Activated CD4-positive, alpha-beta T cell treated with anti-CD3 and anti-CD28 coated beads, Interleukin-2, amount 50 U/mL, for 1 hour (primary cell): Measurements from ENCODE around the gene HCK.

Experiments
- DNase-seq: peaks from one replicate; pipeline ENCODE4 v3.0.0-alpha.2; 2020

Gene HCK

DNA sequence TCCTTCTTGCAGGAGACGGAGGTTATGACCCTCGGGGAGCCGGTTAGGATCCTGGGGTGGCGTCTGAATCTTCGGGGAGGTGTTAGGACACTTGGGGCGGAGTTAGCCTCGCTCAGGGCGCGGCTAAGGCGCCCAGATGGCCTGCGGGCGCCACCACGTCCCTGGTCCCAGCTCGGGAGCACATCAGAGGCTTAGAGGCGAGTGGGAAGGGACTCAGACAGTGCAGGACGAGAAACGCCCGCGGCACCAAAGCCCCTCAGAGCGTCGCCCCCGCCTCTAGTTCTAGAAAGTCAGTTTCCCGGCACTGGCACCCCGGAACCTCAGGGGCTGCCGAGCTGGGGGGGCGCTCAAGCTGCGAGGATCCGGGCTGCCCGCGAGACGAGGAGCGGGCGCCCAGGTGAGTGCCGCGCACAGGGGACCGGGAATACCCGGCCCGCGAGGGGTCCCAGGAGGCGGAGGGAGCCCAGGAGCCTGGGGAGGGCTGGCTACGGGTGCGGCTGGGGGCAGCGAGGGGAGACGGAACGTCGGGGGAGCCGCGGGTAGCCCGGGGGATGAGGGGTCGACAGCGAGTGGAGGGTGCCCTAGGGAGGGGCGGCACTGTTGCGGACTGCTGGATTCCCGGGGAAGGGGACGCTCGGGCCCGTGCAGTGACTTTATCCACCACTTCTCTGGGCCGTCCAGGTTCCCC, at the start of gene HCK:
Gene HCK (plus strand): TSS at position 153 of the 688 bp plus-strand sequence.
- no peak for DNase-seq

DNA sequence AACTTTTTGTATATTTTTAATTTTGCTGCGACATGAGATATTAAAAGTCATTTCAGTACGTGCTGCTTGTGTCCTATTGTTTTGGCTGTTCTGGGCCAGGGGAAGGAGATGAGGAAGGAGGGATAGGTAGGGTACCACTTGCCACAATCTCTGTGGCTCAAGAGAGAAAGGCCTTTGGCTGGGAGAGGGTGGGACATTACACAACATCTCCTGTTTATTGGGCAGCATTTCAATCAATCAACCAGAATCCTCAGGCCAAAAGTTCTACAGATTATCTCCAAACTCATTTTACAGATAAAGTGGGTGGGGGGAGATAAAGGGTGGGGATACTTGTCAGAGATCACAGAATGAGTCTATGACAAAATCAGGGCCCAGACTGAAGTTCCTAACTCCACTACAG, 48.7 kb upstream of the HCK start:
- no peak for DNase-seq

GRCh38 chr20:32004963-32005362, 47.1 kb upstream of the HCK start:
- no peak for DNase-seq

- DNase-seq: no peak
These were observed 46.0 kb upstream of the HCK start for GRCh38 chr20:32006053-32006452.

DNA sequence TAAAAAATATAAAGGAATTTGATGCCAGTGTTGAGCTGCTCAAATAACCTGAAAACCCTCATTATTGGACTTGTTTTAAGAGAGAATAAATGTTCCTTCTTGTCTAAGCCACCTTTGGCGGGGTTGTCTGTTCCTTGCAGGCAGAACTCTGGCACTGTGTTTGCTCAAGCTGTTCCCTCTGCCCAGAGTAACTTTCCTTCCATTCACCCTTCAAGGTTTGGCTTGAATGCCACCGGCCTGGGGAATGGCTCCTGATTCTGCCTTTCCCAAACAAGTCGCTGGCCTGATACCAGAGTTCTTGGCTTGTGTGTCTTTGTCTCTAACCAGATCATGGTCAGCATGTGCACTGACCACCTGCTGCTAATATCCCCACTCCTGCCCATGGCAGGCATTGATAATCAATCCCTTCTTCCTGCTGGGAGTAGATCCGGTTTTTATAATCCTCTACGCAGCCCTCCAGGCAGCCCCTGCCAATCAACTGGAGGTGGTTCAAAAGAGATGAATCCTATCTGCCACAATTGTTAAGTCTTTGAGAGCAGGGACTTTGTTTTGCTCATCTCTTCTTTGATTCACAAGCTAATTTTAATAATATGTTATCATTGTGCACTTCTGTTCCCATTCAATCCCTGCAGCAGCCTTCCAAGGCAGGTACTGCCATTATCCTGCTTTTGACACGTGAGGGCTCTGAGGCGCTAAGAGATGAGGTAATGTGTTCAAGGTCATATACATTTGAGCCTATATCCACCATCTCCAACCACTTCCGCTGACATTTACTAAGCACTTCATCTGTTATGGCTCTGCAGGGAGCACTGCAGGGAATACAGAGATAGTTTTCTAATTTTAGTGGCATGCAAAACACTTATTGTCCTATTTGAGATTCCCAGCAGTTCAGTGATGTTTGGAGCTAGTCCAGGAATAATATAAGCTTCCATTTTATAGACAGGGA, 44.9 kb upstream of the HCK start:
- no peak for DNase-seq

GRCh38 chr20:32007787-32008616, 44.0 kb upstream of the HCK start:
- no peak for DNase-seq

- no peak for DNase-seq
These were observed 42.5 kb upstream of the HCK start for GRCh38 chr20:32009564-32009963.

- DNase-seq: no peak
These were observed 41.9 kb upstream of the HCK start, which contains the start of gene CCM2L for GRCh38 chr20:32010101-32010500. Gene CCM2L, plus strand, starts transcription at chr20:32010438. Its CDS starts 17 bp downstream, at chr20:32010455.

DNA sequence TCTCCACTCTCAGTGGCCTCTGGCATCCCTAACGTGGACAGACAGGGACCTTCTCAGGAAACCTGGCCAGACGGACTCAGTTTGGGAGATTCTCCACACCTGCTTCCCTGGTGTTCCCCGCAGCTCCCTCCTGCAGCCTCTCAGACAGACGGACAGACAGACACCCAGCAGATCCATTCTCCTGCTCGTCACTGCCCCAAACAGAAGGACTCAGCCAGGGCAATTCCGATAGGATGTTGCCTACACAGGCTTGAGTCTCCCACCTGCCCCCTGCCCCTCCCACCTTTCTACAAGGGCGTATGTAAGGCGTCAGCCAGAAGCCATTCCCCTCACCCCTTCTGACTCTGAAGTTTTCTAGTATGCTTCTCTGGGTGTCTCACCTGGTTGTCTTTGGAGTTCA, 41.4 kb upstream of the HCK start:
- DNase-seq: no peak

DNA sequence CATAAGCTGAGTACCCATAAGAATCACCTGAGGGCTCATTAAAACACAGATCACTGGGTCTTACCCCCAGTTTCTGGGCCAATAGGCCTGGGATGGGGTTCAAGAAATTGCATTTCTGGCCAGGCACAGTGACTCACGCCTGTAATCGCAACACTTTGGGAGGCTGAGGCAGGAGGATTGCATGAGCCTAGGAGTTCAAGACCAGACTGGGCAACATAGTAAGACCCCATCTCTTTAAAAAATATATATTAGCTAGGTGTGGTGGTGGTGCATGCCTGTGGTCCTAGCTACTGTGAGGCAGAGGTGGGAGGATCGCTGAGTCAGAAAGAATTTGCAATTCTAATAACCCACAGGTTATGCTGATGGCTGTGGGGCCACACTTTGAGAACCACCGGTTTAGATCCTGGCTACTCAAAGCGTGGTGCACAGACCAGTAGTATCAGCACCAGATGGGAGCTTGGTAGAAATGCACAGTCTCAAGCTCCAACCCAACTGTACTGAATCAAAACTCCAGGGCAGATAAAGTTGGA, 39.8 kb upstream of the HCK start:
- no peak for DNase-seq

DNA sequence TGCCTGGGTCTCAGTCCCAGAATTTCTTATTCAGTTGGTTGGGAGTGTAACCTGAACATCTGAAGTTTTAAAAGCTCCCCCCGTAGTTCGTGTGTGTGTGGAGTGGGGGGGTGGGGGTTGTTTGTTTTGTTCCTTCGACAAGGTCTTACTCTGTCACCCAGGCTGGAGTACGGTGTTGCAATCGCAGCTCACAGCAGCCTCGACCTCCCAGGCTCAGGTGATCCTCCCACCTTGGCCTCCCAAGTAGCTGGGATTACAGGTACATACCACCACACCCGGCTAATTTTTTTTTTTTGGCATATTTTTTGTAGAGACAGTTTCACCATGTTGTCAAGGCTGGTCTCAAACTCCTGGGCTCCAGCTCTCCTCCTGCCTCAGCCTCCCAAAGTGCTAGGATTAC, 38.7 kb upstream of the HCK start:
- no peak for DNase-seq

GRCh38 chr20:32017711-32018251, 34.3 kb upstream of the HCK start:
- peak; percentile 67 for DNase-seq

DNA sequence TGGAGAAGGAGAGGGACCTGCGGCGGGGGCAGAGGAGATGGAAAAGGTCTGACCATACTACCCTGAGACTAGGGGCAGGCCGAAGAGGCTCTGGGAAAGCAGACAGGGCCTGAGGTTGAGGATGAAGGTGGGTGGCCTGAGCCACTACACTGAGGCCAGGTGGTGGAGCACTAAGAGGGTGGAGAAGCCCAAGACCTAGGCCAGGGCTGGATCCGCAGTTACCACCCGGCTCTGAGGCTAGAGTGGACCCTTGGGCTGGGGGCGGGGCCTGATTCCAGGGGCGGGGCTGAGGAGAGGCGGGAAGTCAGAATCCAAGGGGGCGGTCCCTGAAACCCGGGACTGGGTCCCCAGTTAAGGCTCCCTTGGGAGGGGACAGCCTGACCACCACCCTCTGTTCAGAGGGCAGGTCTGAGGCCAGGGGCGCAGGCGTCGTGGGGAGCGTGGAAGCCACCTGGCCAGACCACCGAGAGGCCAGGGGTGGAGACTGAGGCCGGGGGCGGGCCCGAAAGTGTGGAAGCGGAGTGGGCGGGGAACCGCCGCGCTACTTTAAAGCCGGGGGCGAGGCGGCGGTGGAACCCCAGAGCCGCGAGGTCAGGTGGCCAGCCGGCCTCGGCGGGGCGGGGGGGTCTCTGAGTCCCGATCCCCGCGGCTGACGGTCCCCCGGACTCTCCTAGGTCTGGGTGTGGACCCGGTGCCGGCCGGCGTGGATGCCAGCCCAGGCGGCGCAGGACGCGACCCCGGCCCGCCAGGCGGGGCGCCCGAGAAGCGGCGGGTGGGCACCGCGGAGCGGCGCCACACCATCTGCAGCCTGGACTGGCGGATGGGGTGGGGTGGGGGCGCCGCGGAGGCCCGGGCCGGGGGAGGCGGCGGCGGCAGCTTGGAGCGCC, 33.5 kb upstream of the HCK start:
- DNase-seq: peak; percentile 44

- no peak for DNase-seq
These were observed 32.9 kb upstream of the HCK start for GRCh38 chr20:32019156-32019510.

DNA sequence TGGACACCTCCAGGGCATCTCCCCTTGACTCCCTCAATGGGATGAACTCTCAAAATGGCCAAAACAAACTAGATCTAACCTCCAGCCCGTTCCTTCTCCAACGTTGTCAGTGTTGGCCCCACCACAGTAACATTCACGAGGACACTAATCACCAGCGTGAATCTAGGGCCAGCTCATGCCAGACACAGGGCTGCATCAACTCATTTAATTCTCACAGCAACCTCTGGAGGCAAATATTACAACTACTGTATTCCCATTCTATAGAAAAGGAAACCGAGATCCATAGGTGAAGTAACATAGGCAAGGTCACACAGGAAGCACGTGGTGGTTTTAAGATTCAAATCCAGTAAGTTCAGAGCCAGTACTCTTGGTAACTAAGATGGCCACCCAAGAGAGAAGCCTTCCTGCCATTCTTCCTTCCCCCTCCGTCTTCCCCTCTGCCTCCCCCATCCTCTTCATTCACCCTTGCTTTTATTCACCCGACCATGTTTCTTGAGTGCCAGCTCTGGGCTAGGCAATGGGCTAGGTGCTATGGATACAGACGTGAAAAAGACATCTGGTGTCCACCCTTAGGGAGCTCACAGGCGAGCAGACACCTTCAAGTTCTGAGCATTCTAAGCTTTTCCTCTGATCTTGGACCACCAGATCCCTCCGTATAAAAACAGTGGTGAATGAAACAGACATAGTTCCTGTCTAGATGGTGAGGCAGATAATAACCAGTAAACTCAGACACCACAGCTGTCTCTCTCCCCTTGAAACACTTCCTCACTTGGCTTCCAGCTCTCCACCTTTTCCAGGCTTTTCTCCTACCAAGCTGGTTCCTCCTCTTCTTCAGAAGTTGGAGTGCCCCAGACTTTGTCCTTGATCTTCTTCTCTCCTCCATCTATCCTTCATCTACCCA, 32.2 kb upstream of the HCK start:
- no peak for DNase-seq

DNA sequence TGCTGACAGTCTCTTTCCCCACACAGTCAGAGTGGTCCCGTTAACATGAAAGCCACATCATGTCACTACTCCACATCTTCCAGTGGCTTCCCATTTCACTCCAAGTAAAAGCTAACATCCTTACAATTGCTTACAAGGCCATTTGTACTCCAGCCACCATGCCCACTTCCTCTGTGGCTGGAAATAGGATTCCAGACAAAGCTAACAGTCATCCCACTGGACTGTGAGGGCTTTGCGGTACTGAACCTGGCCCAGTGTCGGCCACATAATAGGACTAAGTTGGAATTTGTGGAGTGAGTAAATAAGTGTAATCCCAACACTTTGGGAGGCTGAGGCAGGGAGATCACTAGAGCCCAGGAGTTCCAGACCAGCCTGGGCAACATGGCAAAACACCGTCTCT, 31.0 kb upstream of the HCK start:
- no peak for DNase-seq

GRCh38 chr20:32024683-32025295, 27.3 kb upstream of the HCK start:
- no peak for DNase-seq

GRCh38 chr20:32027643-32028042, 24.4 kb upstream of the HCK start:
- DNase-seq: no peak

DNA sequence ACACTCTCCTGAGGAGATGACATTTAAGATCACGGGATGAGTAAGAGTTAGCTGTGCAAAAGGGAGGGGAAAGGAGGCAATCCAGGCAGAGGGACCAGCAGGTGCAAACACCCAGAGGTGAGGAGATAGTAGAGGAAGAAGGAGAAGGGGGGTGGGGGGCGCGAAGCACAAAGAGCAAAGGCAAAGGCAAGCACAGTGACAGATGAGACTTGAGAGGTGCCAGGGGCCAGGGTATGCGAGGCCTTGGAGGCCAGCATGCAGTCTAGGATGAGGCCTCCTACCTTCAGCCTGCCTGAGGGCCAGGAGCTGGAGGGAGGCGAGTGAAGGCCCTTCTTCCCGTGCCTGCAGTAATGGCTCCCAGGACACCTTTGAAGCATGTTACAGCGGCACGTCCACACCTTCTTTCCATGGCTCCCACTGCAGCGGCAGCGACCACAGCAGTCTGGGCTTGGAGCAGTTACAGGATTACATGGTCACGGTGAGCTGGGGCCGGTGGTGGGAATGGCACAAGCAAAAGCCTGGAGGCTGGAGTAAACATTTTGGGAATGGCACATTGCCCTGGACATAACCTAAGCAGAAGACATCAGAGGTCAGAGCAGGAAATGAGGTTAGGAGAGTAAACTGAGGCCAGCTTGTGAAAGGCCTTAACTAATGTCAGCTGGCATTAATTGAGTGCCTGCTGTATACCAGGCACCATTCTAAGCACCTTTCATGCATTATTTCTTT, 23.2 kb upstream of the HCK start:
- no peak for DNase-seq
